DMS153 (cell line): ENCODE measurements around the gene DLG5.

Experiments used
- DNase-seq: peaks from one replicate; lab custom pipeline; 2025; lab: John Stamatoyannopoulos, UW

The DLG5 gene

GRCh38 chr10:77865580-77866324, 60.8 kb downstream of the DLG5 start:
- DNase-seq = peak; percentile 48

DNA sequence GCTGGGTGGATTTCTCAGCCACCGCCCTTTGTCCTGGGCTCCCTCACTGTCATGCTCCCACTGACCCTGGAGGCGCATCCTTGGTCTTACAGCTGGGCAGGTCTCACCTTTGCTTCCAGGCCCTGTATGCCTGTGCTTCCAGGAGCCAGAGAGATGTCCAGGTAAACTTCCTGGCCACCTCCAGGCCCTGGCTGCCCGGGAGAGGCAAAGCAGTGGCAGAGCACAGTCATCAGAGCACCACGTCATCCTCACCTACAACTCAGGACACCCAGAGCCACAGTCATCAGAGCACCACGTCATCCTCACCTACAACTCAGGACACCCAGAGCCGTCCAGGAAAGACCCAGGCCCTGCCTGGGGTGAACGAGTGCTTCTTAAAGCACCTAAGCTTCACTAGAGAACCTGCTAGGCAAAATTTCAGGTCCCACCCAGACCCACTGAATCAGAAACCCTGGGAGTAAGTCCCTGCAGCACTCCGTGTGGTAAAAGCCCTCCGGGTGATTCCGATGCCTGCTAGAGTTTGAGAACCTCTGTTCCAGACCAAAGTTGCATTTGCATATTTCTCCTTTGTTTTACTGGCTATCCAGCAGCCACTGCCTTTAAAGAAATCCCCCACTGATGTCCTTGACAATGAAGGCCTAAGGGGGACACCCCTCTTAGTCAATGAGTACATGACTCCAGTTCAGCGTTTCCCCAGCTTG, 62.3 kb downstream of the DLG5 start:
- no peak for DNase-seq

- no peak for DNase-seq
These were observed 63.1 kb downstream of the DLG5 start for GRCh38 chr10:77863446-77863845.

DNA sequence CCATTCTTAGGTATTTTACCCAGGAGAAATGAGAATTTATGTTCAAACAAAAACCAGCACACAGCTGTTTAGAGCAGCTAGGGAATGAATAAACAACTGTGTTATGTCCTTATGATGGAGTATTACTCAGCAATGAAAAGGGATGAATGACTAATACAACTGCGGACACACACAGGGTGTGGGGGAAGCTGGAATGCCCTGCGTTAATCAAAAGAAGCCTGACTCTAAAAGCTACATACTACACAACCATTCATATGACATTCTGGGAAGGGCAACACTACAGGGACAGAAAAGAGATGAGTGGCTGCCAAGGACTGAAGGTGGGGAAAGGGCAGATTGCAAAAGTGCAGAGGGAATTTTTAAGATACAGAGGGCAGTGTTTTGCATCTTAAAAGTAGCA, 64.0 kb downstream of the DLG5 start:
- no peak for DNase-seq

GRCh38 chr10:77861366-77861765, 65.2 kb downstream of the DLG5 start:
- no peak for DNase-seq

DNA sequence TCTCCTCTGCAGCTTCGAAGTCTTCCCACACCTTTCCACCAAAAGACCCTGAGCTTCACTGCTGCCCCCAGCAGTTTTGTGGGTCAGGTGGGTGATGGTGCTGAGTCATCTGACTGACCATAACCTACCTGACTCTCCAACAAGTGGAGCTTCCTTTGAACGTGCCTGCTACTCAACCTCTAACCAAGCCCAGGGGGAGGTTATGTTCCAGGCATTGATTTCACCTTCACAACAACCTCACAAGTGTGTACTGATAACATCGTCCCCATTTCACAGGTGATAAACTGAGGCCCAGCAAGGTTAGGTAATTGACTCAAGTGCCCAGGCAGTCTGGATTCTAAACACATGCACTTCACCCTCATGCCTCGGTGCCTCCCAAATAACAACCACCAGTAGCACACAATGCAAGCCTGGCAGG, 66.7 kb downstream of the DLG5 start:
- no peak for DNase-seq

GRCh38 chr10:77859200-77859864, 67.2 kb downstream of the DLG5 start:
- no peak for DNase-seq

GRCh38 chr10:77857272-77857671, 69.3 kb downstream of the DLG5 start:
- DNase-seq = no peak

GRCh38 chr10:77856566-77856965, 70.0 kb downstream of the DLG5 start:
- no peak for DNase-seq

DNA sequence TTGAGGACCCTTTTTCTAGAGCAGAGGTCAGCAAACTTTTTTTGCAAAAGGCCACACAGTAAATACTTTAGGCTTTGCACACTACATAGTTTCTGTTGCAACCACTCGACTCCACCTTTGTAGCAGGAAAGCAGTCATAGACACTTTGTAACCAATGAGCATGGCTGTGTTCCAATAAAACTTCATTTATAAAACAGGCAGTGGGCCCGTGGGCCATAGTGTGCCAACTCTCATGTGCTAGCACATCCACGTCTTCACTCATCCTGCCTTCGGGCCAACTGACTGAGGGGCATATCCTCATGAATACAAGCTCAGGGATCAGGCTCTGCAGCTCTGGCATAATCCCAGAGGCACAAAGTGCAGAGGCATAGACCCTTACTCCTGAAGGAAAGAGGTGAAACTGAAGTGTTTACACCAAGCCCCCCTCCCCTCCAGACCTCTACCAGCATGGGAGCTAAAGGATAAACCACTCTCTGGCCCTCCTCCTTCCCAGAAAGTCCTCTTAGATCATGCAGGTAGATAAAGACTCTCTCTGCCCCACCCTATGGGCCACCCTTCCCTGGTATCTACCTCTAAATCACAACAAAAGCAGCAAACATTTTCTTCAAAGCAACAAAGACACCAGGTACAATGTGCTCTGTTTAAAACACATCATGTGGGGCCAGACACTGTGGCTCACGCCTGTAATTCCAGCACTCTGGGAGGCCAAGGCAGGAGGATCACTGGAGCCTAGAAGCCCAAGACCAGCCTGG, 71.0 kb downstream of the DLG5 start:
- no peak for DNase-seq

GRCh38 chr10:77854115-77854514, 72.4 kb downstream of the DLG5 start:
- no peak for DNase-seq

- no peak for DNase-seq
These were observed 73.3 kb downstream of the DLG5 start for GRCh38 chr10:77853256-77853655.

- DNase-seq = no peak
These were observed 75.8 kb downstream of the DLG5 start for GRCh38 chr10:77850620-77851231.

DNA sequence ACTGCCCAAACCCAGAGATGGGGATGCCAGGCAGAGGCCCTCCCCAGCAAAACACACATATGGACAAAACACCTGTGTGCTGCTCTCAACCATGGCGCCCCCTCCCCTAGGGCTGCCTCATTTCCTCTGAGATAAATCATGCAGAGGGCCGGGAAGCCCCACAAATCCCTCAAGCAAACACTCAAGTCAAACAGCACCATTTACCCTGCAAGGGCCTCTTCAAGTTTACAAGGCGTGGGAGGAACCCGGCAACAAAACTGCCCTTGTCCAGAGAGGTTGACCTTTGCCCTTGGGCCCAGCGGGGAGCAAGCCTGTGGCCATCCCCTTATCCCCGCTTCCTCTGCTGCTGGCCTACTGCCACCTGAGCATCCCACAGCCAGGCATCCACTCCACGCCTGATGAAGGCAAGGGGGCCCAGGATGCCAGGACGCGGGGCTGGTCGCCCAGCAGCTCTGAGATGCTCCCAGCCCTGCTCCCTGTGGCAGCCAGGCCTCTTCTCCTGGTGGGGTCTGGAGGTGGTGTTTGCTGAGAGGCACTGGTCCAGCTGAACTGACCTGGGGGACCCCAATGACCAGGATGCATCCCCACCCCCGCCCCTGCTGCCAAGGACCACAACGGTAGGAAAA, 77.4 kb downstream of the DLG5 start:
- DNase-seq = no peak

DNA sequence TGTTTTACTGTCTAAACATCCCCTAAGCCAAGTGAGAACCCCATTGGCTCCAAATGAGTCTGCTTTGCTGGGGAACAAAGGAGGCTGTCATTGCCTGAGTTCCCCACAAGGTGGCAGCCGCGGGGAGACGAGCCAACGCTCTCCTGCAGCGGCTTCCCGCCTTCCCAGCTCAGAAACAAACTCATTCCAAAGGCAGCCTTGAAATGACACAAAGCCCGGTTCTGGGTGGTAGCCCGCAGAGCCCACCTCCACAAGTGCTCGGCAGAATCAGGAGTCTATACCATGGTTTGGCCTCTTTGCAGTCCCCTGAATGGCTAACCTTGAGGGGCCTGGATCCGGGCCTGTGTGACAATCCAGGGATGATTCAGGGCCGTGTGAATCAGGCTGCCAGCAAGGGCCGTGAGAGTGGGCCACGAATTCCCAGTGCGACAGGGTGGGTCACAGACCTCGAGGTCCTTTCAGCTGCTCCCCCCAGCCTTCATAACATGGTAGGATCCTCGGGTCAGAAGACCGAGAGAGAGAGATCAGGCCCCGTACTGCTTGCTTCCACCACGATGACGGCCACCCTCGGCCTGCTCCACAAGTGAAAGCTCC, 79.7 kb downstream of the DLG5 start:
- peak; percentile 30 for DNase-seq

- DNase-seq = no peak
These were observed 81.1 kb downstream of the DLG5 start for GRCh38 chr10:77845451-77845850.

DNA sequence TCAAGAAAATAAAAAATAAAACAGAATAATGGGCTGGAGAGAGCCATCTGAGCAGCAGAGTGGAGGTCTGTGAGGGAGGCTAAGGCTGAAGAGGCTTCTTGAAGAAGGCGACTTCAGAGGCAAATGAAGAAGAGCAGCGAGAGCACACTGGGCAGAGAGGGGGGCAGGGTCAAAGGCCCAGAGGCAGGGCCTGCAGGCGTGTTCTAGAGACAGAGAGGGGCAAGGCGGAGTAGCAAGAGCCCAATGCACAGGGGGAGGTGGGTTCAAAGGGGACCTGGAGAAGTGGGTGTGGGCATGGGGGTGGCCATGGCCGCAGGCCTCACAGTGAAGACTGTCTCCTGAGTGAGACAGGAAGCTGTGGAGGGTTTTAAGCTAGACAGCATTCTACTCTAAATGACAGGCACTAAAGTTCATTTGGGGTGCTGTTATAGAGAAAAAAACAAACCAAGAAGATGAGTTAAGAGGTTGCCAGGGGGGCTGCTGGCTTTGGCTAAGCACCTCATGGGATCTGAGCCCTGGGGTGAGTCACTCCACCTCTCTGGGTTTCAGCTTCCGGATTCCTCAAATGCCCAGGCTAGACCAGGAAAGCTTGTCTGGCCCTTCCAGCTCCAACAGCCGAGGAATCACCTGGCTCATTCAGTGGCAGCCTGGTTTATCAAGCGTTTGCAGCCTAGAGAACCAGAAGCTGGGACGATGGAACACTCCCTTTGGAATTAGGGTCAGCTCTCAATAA, 81.7 kb downstream of the DLG5 start:
- no peak for DNase-seq

GRCh38 chr10:77844177-77844576, 82.4 kb downstream of the DLG5 start:
- DNase-seq = no peak

DNA sequence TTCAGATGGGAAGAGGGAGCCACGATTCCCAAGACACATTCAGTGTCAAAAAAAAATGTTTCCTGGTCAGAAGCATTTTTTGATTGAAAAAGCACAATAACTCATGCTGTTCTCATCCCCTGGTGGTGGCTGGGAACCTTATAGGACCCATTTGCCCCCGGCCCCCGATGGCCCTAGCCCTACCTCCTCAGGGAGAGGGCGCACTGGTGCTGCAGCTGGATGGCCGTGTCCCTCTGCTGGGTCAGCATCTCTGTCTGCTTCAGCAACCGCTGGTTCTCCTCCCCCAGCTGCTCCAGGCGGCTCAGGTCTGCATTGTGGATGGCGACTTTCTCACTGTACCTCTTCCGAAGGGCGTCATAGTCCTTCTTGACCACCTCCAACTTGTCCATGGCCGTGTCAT, 83.3 kb downstream of the DLG5 start:
- DNase-seq = no peak

GRCh38 chr10:77842652-77843212, 83.8 kb downstream of the DLG5 start:
- no peak for DNase-seq
